HG03571 (cell line): Measurements from ENCODE around the gene KAT6B.
A peak's percentile ranks its signal among the peaks of the same experiment; 100 is the strongest.
"Not testable (repeated sequence)": the region's sequence is repeated elsewhere in the genome, so short reads cannot be mapped to it uniquely, and the experiment has no call there.

ENCODE experiments used
- ATAC-seq: cut with Tn5 transposase; IDR thresholded peaks from one replicate; pipeline ENCODE4 v1.9.1; 2021; ENCODE audit not compliant: unreplicated experiment

The KAT6B gene

DNA sequence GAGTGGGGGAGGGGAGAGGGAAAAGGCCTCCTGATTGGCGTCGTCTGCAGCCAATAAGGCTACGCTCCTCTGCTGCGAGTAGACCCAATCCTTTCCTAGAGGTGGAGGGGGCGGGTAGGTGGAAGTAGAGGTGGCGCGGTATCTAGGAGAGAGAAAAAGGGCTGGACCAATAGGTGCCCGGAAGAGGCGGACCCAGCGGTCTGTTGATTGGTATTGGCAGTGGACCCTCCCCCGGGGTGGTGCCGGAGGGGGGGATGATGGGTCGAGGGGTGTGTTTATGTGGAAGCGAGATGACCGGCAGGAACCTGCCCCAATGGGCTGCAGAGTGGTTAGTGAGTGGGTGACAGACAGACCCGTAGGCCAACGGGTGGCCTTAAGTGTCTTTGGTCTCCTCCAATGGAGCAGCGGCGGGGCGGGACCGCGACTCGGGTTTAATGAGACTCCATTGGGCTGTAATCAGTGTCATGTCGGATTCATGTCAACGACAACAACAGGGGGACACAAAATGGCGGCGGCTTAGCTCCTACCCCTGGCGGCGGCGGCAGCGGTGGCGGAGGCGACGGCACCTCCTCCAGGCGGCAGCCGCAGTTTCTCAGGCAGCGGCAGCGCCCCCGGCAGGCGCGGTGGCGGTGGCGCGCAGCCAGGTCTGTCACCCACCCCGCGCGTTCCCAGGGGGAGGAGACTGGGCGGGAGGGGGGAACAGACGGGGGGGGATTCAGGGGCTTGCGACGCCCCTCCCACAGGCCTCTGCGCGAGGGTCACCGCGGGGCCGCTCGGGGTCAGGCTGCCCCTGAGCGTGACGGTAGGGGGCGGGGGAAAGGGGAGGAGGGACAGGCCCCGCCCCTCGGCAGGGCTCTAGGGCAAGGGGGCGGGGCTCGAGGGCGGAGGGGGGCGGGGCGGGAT lies at the start of gene KAT6B:
KAT6B (plus strand) TSS at position 459 of the 903 bp plus-strand sequence. CDS start 16,258 bp downstream, outside the sequence.
- ATAC-seq = peak; percentile 83

- no peak for ATAC-seq
Observed at GRCh38 chr10:74778436-74779094, 47.8 kb upstream of the KAT6B start.

DNA sequence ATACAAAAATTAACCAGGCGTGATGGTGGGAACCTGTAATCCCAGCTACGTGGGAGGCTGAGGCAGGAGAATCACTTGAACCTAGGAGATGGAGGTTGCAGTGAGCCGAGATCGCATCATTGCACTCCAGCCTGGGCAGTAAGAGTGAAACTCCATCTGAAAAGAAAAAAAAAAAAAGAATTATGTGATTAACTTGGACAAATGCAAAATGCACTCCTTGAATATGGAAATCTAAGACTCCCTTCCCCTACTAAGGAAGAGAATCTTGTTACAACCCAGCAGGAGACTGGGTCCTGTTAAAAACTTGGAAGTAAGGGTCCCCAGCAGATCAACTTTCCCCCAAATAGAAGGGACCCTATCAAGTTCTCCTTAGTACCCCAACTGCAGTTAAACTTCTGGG lies 44.5 kb upstream of the KAT6B start:
- not testable (repeated sequence) for ATAC-seq

GRCh38 chr10:74784462-74784861 lies 41.9 kb upstream of the KAT6B start:
- ATAC-seq = no peak

DNA sequence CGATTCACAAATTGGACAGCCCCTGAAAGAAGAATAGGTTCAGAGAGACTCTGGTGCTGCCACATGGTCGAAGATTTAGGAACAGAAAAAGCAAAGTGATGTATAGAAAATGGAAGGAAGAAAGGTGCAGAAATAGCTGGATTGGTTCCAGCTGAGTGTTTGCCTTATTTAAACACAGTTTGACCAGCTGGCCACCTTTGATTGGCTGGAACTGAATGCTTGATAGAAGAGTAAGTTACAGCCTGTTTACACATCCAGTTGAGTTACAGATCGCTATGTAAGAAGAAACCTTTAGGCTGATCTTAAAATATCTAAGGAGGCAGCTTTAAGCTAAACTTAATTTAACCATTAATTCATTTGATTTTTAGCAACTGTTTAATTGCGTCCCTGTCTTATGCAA lies 40.3 kb upstream of the KAT6B start:
- ATAC-seq = no peak

- ATAC-seq = no peak
Observed at GRCh38 chr10:74787457-74787856, 38.9 kb upstream of the KAT6B start.

GRCh38 chr10:74791979-74792378 lies 34.4 kb upstream of the KAT6B start:
- not testable (repeated sequence) for ATAC-seq

DNA sequence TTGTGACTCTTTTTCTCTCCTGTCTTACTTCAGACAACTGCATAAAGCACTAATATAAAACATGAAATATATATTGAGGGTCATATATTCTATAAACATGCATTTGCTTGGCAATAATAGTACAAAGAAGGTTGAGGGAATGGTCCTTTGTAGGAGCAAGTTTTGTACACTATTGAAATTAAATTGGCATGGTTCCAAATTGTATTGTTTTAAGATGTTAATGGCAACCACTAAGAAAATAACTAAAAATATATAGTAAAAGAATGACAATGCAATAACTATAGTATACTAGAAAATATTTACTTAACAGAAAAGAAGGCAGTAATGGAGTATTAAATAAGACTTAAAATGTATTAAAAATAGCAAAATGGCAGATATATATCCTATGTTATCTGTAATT lies 33.7 kb upstream of the KAT6B start:
- ATAC-seq = no peak

DNA sequence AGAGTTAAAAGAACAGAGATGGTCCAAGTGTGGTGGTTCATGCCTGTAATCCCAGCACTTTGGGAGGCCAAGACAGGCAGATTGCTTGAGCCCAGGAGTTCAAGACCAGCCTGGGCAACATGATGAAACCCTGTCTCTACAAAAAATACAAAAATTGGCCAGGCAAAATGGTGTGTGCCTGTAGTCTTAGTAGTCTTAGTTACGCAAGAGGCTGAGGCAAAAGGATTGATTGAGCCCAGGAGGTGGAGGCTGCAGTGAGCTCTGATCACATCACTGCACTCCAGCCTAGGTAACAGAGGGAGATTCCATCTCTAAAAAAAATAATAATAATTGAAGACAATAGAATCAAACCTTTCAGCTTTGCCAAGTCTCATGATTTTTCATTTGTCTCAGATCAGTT lies 33.2 kb upstream of the KAT6B start:
- not testable (repeated sequence) for ATAC-seq

GRCh38 chr10:74794531-74794930 lies 31.9 kb upstream of the KAT6B start:
- no peak for ATAC-seq

DNA sequence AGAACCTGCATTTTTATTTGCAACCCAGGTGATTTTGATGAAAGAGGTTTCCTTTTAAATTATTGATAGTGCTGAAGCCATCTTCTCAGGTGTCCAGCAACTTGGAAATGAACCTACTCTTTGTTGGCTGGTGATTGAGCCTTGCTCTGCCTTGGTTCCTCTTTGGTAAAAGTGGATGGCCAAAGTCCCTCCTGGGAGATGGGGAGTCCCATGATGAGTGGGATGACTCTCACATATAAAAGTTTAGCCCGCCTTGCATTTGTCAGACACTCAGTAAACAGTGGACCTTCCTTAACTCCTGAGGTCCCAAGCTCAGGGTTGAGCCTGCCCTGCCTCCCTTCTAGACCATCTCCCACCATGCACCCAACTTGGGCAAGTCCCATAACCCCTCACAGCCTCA lies 28.9 kb upstream of the KAT6B start:
- ATAC-seq = no peak

GRCh38 chr10:74799721-74800221 lies 26.6 kb upstream of the KAT6B start:
- ATAC-seq = no peak

- ATAC-seq = no peak
Observed at GRCh38 chr10:74801447-74801846, 25.0 kb upstream of the KAT6B start.

DNA sequence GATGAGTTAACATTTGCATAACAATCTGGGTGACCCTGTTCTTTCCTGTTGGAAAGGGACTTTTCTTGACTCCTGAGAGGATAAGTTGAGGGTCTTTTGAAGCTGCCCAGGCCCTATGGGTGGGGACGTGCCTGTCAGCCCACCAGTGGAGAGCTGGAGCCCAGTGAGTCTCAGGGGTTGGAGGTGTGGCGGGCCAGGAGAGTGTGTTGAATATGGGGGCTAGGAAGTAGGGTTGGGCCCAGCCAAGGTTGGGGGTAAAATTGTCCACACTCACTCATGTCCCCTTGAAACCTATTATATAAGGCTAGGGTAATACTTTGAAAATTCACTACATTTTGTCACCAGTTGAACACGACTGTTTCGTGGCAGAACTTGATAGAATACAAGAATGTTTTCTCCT lies 17.9 kb upstream of the KAT6B start:
- ATAC-seq = no peak

DNA sequence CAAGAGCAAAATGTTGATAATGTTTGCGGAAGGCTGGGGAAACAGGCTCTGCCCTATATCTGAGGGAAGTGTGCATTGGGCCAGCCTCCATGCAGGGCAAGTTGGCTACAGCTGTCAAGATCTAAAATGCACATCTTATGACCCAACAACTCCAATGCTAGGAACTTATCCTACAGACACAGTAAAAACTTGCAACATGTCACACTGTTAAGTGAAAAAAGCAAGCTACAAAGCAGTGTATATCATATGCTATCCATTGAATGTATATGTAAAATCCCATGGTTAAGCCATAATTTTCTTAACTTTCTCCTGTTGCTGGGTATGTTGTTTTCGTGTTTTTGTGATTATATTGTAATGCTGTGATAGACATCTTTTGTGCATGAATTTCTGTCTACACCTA lies 16.3 kb upstream of the KAT6B start:
- ATAC-seq = no peak

DNA sequence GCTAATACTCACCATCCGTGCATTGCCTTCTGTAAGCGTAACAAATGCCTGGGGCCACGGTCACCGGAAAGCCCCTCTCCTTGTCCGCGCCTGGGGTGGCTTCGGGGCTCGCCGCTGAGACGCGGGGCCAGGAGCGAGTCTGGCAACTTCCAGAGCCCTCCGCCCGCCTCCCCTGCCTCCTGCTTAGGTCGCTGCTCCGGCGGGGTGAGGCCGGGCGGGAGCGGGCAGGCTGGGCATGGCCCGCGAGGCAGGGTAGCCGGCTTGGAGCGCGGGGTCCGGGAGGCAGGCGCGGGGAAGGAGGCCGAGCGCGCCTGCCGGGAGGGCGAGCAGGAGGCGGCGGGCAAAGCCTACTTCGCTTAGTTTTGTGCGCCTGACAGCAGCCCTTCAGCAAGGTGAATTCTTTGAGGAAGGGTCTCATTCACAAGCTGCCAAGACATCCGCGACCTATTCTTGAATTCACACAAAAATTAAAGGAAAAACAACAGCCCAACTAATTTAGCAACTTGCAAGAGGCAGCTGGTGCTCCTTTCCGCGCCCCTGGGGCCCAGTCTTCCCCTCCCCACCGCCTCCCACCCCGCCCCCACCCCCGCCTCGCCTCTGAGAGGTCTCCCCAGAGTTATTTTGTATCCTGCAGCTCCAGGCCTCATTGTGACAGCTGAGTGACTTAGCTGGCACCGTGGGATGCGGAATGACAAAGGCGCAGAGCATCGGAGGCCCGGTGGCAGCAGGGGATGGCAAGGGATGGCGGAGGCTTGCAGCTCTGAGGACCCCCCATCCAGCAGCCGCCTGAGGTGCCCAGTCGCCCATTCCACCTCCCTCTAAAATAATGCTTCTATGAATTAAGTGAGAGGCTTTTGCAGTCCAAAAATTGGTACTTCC lies 12.8 kb upstream of the KAT6B start:
- no peak for ATAC-seq

DNA sequence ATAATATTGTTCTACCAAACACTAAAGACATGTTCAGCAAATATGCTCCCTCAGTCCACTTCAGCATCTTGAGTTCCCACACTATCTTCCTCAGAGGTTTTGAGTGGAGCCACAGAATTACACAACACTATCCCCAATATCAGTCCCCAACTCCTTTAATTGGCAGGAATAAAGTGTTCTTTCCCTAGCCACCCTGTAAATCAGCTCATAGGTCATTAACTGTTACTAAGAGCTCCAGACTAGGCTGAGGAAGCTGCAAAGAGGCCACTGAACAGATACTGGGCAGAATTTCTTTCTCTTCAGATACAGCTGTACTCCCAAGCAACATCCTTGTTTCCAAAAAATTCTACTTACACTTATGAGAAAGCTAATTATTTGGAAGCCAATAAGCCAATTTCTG lies 11.6 kb upstream of the KAT6B start:
- ATAC-seq = no peak

DNA sequence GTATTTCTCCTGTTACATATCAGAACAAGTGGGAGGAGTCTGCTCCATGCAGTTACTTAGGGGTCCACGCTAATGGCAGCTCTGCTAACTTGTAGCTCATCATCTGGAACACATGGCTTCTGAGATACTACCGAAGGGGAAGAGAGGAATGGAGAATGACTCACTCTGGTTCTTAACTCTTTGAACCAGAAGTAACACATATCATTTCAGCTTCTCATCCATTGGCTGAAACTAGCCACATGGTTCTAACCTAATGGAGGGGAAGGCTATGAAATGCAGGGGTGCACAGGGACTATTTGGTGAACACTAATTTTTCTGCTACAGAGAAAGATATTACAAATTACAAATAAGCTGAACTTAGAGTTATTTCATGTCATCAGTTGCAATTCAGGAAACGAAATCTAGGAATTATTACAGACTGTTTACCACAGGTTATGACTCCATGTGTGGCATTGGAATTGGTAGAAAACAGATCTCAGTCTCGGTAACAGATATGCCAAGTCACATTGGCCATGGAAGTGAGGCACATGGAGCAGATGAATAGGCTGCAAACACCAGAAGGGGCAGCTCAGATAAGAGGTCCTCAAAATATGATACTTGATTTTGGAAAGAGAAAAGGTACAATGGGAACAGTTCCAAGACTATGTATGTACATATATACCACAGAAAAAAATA lies 9.4 kb upstream of the KAT6B start:
- ATAC-seq = no peak

- no peak for ATAC-seq
Observed at GRCh38 chr10:74821501-74821900, 4.9 kb upstream of the KAT6B start.

- no peak for ATAC-seq
Observed at GRCh38 chr10:74822101-74822500, 4.3 kb upstream of the KAT6B start.
